Activated CD4-positive, CD25-positive, alpha-beta regulatory T cell (primary cell): ENCODE data around the gene PDHX.

Source experiments
- DNase-seq, 4 experiments: peaks; one replicate each; lab custom pipeline; 2025; lab: John Stamatoyannopoulos, UW

Gene PDHX

DNA sequence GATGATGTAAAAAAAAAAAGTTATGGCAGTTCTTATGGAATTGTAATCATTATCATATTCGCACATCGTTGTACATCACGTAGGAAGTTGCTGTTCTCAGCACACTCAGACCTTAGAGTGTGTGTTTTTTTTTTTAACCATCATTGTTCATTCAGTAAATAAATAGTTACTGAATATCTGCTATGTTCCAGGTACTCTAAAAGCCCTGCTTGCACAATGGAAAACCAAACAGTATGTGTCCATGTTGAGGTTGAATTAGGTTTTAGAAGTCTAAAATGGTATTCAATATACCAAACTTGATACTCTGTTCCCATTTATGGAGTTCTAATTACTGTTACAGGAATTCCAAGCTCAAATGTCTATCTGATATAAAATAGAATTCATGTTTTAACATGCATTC is 41.2 kb downstream of the PDHX start:
- DNase-seq, result no peak

DNA sequence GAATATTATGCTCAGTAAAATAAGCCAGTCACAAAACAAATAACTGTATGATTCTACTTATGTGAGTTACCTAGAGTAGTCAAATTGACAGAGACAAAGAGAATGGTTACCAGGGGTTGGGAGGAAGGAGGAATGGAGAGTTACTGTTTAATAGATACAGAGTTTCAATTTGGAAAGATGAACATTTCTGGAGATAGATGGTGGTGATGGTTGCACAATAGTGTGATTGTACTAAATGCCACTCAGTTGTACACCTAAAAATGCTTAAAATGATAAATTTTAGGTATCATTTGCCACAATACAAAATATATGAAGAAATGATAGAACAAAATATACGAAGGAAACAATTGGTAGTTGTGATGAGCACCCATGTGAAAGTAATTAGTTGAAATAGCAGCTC is 43.4 kb downstream of the PDHX start:
- DNase-seq, result no peak

GRCh38 chr11:34960277-34960676 is 43.9 kb downstream of the PDHX start:
- DNase-seq, result no peak

- no peak for DNase-seq
Observed at GRCh38 chr11:34962034-34962433, 45.6 kb downstream of the PDHX start.

DNA sequence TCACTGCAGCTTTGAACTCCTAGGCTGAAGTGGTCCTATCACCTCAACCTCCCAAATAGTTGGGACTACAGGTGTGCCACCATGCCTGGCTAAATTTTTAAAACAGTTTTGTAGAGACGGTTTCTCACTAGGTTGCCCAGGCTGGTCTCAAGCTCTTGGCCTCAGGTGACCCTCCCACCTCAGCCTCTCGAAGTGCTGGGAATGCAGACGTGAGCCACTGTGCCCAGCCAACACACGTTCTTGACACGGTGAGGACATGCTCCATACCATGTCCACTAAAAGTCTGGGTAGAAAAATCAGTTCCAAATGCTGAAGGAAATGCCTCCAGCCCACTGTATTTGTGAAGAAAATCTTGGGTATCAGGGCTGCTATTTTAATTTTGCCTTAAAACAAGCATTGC is 46.9 kb downstream of the PDHX start:
- DNase-seq, result no peak

DNA sequence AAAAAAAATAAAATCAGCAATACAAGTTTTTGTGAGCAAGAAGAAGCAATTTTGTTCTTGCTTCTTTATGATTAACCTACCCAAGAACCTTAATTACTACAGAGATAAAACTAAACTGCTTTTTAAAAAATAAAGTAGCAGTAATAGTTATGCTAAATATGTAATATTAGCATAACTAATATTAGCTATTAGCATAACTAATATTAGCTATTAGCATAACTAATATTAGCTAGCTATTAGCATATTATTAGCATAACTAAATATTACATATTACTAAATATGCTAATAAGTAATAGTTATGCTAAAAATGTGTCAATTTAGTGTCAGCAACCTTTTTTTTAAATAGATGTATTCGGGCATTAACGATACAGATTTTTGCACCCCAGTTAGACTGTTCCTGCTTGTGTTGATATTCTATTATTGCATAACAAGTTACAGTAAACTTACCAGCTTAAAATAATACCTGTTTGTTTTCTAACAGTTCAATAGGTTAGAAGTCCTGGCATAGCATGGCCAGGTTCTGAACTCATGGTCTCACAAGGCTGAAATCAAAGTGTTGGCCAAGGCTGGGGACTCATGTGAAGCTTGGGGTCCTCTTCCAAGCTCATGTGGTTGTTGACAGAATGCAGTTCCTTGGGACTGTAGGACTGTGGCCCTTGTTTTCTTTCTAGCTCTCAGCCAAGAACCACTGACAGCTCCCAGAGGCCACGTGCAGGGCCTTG is 48.4 kb downstream of the PDHX start:
- DNase-seq, result no peak

DNA sequence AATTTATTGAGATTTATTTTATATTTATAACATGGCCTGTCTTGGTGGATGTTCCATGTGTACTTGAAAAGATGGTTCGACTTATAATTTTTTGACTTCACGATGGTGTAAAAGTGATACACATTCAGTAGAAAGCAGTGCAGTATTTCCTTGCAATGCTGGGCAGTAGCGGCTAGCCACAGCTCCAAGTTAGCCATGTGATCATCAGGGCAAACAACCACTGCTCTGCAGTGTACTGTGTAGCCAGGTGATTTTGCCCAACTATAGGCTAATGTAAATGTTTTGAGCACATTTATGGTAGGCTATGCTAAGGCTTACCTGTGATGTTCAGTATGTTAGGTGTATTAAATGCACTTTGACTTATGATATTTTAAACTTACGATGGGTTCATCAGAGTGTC is 52.4 kb downstream of the PDHX start:
- DNase-seq, result no peak

GRCh38 chr11:34970033-34970432 is 53.6 kb downstream of the PDHX start:
- no peak for DNase-seq

- DNase-seq, result no peak
Observed at GRCh38 chr11:34970480-34970879, 54.1 kb downstream of the PDHX start.

GRCh38 chr11:34971928-34972327 is 55.5 kb downstream of the PDHX start:
- DNase-seq, result no peak

- no peak for DNase-seq
Observed at GRCh38 chr11:34972366-34972765, 55.9 kb downstream of the PDHX start.

DNA sequence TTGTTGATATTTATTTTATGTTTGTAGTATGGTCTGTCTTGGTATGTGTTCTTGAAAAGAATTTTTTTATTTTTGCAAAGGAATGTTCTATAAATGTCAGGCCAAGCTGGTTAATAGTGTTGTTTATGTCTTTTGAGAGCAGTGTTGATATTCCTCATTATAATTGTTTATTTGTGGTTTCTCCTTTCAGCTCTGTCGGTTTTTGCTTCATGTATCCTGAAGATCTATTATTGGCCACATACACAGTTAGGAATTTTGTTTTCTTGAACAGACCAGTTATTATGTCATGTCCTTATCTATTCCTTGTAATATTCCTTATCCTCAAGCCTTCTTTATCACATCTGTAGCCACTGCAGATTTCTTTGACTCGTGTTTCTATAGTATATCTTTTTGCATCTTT is 56.5 kb downstream of the PDHX start:
- DNase-seq, result no peak

DNA sequence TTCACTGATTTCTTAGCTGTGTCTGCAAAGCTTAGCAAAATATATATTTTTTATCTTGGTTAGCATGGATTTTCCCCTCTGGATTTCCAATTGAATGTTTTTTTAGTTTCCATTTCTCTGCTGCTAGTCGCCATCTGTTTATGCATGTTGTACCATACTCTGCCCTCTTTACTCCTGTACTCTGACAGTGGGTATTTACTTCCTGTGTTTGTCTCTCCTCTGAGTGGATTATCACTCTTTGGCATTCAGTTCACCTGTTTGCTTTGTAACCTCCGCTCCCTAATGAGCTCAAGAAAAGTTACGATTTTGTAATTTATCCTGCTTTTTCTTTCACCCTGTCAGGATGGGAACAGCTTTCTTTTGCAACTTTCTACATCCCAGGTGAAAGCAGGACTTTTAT is 59.1 kb downstream of the PDHX start:
- DNase-seq, result no peak

DNA sequence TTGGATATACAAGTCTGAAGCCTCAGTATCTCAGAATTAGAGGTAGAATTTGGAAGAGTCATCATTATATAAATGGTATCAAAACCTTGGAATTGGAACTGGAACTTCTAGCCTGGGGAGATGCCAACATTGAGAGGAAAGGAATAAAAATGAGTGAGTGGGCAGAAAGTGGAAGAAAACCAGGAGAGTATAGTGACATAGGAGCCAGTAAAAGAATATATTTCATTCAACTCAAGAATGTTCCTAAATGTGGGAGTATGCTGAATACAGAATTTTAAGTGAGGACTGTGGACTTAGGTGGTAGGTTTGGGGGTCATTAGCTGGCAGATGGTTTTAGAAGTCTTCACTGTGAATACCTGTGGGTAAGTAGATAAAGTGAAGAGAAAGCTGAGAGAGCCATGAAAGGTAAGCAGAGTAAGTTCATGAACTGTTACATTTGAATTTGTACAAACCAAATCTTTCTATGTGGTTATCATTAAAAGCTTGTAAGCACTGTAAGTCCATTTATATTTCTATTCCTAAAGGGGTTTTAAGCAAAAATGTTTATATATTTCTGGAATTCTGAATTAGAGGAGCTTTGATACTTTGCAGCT is 60.2 kb downstream of the PDHX start:
- DNase-seq, result no peak

- DNase-seq, result no peak
Observed at GRCh38 chr11:34977089-34977912, 60.9 kb downstream of the PDHX start.

DNA sequence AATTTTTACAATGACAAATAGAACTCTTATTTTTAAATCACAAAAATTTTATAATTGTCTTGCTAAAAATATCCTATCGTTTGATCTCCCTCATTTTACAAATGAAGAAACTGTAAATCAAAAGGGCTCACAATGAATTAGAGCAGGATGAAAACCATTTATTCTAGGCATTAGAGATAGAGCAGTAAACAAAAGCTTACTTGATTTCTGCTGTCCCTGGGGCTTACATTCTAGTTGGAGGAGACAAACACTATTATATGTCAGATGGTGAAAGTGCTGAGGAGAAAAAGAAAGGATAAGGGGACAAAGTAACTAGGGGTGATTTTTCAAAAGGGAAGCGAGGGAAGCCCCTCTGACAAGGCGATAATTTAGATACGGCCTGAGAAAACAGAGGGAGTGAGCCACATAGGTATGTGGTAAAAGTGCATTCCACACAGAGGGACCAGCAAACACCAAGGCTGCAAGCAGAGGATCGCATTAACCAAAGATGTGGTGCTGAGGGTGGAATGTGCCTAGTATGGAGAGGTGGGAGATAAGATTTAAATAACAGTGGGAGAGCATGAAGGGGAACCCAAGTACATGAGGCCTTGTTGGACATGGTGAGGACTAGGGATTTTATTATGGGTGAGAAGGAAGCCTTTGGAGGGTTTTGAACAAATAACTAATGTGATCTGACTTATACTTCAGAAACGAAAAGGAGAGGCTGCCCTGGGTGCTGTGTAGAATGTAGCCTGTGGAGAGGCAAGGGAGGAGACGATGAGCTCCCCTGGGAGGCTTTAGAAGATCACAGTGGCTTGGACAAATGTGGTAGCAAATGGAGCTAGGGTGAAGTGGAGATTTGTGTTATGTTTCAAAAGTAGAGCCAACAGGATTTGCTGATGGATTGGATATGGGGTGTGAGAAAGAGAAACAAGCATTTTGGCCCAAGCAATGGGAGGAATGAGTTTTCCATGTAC is 62.1 kb downstream of the PDHX start:
- no peak for DNase-seq

- DNase-seq, result no peak
Observed at GRCh38 chr11:34984514-34984913, 68.1 kb downstream of the PDHX start.

- no peak for DNase-seq
Observed at GRCh38 chr11:34986883-34987520, 70.6 kb downstream of the PDHX start.

DNA sequence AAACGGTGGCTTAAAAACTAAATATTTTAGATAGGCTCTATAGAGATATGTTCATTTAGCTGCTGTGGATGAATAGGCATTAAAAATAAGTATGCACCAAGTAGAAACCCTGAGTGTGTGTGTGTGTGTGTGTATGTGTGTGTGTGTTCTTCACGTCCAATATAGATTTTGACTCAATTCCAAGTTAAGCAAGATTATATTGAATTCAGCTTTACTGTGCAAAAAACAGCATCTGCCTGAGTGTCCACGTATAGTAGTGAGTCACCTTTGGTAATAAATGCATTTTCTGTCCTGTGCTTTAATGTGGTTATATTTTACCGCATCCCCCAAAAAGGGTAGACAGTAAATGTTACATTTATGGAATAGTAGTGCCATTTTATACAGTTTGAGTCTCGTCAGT is 71.2 kb downstream of the PDHX start:
- no peak for DNase-seq

- no peak for DNase-seq
Observed at GRCh38 chr11:34988294-34989255, 72.2 kb downstream of the PDHX start.
